HG02852 (cell line): ENCODE results near the gene PTPRF.

Experiments used
- ATAC-seq: cut with Tn5 transposase; IDR thresholded peaks from one replicate; pipeline ENCODE4 v1.9.1; 2021; ENCODE audit warnings: mild to moderate bottlenecking, moderate library complexity; ENCODE audit not compliant: unreplicated experiment

PTPRF gene

DNA sequence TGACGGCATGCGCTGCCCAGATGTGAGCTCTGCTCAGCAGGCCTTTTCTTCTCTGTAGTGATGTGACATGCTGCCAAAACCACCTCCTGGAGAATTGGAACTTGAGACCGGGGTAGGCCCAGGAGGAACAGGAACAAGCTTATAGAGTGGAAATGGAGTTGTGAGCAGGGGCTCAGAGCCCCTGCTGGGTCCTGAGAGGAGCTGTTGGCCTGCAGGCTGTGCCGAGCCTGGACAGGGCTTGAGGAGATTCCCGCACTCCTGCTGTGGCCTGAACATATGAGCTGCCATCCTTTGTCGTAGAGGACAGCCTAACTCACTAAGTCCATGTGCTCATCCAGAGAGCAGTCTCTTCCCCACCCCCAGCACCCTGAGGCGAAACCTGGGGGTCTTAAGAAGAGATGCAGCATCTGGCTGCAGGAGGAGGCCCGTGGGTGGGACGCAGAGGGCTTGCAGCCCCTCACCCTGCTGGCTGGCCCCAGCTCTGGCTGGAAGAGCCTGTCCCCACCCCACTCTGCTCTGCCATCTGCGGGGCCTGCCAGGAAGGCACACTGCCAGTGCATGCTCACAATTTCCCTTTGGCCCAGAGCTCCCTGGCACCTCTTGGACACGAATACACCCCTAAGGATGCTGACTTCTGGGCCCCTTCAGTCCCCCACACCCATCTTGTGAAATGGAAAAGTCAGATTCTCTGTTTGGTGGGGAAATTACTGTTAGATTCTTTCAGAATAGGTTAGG is 42.5 kb downstream of the PTPRF start:
- no peak for ATAC-seq

DNA sequence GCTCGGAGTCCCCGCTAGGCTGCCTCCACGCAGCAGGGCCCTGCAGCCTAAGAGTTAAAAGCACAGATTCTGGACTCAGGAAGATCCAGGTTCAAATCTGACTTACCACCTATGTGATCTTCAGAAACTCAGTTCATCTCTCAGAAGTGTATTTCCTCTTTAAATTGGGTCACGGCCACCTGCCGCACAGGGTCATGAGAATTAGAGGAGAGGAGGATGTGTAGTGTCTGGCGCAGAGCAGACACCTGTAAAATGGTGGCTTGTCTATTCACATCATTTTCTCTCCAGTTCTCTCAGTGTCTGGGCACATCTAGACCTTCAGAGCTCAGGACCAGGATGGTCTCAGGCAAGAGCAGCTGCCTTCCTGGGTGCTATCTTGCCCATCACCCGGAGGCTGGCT is 45.8 kb downstream of the PTPRF start:
- ATAC-seq, result no peak

DNA sequence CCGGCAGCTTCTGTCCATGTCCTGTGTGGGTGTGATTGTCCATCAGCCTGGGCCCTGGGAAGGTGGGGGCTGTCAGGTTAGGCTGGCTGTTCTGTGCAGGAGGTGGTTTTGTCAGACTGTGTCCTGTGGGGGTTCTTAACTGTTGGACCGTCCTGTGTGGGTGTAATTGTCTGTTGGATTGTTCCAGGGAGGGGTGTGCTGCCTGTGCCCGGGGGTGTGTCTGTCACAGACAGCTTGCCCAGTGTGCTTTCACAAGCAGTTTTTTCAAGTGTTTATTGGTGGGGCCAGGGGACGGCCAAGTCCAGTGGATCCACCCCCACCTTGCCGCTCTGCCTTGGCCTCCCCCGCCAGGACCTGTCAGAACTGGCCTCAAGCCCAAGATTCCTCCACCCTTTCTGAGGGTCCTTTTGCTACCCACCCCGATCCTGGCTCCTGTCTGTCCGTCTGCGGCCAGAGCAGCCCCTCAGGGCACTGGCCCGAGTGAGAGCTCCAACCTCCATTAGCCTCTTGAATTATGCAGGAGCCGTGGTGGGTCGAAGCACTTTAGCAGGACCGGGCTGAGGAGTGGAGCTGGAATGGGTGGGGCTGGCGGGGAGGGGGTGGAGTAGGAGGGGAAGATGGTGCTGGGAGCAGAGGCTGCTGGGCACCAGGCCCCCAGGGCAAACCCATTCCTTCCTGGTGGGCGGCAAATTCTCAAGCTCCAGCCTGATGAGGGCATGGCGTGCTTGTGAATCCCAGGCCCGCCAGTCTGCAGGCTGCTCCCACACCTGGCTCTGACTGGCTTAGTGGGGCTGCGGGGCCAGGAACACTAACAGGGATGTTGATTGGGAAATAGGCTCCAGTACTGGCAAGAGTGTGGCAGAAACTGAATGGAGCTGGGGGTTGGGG is 47.2 kb downstream of the PTPRF start:
- ATAC-seq, result no peak

DNA sequence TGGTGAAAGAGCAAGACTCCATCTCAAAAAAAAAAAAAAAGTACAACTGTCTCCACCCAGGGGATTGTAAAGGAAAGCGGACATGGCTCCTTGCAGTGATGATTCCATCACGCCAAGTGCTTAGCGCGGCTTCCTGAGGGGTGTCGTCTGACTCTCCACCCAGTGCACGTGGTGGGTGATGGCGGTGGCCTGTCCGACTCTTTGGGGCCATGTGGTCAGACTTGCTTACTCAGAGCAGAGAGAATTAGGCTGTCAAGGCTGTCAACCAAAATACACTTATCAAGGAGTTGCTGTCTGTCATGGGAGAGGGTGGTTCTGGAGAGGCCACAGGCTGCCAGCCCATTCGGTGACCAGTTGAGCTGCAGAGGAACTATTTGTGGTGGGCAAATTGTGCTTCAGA is 49.4 kb downstream of the PTPRF start:
- ATAC-seq, result no peak

DNA sequence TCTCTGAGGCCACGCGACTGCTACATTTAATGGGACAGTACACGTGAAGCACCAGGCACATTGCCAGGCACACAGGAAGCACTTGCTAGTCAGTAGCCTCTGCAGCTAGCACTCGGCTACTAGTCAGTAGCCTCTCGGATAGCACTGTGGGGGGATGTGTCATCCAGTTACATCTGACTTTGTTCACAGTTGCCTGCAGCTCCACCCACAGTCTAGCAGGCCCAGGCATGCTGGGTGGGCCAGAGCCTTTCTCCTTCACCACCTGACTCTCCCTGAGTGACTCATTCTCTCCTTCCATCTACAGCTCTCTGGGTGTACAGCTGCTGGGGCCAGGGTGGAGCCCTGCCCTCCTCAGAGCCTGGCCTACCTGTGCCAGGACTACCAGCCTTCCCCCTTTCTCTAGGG is 51.5 kb downstream of the PTPRF start:
- no peak for ATAC-seq

DNA sequence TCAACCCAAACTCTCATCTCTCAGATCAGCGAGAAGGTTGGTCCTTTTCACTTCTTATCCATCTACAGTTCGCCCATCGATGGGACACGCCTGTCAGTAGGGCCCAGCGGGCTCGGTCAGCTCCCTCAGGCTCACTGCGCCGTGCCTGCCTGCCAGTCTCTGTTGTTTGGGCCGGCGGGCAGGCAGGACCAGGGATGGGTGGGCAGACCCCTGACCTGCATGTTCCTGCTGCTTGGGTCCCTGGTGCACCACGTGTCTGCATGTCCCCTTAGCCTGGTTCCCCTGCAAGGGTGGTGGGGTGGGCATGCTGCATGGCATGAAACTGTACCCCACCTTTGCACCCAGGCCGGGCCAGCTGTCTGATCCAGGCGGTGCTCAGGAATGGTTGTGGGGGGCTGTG is 52.4 kb downstream of the PTPRF start:
- ATAC-seq, result no peak

DNA sequence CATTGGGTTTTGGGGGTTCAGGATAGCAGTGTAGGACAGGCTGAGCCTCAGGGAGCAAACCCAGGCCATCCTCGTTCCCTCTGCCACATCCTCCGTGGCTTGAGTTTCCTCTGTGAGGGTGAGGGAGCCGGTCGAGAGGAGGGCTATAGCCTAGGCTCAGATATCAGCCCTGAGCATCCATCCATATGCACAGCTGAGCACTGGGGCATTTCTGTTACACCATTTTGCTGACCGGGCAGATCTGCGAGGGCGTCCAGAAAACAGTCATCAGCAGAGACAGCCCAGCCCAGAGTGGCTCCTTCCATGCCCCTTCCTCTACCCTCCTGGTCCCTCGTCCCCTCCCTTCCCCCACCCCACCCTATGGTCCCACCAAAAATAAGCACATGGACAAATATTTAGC is 53.5 kb downstream of the PTPRF start:
- no peak for ATAC-seq

DNA sequence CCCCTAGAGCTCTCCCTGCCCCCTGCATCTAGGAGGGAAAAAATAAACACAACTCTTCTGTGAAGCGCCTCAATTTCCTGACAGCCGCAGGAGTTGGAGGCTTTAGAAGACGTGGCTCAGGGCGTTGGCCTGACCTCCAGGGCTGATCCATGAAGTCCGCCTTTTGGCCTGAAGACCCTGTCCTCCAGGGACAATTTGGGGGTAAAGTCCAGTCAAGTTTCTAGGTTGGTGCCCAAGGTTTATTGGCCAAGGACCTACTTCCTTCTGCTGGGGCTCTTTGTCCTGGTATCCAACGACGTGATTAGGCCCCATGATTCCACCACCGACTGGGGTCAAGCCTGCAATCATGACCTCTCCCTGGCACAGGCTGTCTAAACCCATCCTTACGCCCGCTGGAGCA is 54.9 kb downstream of the PTPRF start:
- no peak for ATAC-seq

DNA sequence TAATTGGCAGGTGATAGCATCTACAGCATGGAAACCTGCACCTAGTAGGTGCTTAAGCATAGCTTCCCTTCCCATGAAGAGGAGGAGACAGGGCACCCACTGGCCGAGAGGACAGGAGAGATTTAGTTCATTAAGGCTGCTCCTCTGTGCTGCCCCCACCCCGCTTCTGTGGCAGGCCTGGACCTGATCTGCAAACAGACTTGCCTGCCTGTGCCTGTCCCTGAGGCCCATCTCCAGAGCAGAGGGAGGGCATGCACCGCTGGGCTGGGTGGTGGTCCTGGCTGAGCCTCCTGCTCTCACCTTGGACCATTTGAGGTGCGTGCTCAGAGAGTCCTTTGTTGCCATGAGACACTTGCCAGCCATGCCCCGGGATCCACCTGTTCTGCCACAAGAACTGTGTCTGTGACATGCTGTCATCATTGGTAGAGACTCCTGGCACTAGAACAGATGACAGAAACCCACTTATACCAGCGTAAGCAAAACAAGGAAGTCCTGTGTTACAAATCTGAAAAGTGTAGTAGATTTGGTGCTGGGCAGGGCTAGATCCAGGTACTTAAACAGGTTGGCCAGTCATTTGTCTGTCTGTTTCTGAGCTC is 55.6 kb downstream of the PTPRF start:
- ATAC-seq, result no peak

DNA sequence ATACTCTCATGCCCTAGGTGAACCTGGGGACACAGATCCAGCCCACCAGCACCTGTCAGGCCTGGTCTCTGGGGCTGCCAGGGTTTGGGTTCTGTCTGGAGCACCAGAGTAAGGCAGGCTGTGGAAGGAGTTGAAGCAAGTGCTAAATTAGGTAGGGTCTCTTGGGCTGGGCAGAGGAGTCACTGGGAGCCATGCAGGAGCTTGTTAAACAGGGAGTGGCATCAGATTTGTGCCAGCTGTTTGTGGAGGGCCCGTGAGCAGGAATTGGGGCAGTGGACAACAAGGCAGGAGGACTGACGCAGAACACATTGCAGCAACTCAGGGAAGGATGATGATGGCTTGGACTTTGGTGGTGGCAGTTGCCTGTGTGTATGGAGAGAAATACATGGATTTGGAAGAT is 56.3 kb downstream of the PTPRF start:
- ATAC-seq, result no peak

DNA sequence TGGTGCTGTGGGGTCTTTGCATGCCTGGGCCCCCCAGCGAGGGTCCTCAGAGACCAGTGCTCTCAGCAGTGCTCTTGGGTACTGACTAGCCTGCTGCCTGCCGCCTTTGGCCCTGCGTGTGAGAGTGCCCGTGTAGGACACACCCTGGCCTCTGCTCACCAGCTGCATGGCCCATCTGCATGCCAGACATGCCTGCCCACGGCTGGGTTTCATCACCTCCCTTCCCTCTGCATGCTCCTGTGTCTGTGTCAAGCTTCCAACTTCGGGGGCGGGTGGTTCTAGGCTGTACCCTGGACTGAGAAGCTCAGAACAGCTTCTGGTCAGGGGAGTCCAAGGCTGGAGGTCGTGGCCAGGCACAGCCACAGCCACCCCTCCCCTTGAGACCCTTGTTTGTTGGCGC is 56.9 kb downstream of the PTPRF start:
- no peak for ATAC-seq

DNA sequence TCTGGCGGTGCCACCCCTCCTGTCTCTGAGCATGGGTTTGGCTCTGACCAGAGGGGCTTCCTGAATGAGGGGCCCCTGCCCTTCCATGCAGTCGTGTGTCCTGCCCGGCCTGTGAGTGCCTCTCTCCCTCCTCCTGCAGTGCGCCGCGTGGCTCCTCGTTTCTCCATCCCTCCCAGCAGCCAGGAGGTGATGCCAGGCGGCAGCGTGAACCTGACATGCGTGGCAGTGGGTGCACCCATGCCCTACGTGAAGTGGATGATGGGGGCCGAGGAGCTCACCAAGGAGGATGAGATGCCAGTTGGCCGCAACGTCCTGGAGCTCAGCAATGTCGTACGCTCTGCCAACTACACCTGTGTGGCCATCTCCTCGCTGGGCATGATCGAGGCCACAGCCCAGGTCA is 57.9 kb downstream of the PTPRF start:
- ATAC-seq, result no peak

DNA sequence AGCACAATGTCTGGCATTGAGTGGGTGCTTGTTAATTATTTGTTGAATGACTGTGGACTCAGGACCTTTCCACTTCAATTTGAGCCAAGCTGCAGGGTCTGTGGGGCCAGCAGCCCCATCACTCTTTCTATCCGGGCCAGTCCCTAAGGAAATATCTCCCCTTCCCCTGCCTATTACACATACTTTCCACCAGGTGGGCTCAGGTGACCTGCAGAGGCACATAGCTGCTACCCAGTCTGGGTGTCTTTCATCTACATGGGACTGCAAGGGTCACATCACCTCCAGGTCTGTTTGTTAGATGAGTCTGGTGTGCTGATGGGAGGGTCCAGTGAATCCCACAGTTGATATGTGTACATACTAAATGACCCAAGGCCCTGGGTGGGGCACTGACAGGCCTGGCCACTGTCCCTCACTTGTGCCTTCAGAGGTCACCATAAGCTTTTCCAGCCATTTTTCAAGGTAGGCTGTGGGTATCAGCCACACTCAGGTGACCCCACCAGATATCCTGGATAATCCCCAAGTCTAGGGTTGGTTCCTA is 59.8 kb downstream of the PTPRF start:
- no peak for ATAC-seq

DNA sequence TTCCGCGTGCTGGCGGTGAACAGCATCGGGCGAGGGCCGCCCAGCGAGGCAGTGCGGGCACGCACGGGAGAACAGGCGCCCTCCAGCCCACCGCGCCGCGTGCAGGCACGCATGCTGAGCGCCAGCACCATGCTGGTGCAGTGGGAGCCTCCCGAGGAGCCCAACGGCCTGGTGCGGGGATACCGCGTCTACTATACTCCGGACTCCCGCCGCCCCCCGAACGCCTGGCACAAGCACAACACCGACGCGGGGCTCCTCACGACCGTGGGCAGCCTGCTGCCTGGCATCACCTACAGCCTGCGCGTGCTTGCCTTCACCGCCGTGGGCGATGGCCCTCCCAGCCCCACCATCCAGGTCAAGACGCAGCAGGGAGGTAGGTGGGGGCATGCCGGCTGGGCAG is 60.5 kb downstream of the PTPRF start:
- ATAC-seq, result no peak

DNA sequence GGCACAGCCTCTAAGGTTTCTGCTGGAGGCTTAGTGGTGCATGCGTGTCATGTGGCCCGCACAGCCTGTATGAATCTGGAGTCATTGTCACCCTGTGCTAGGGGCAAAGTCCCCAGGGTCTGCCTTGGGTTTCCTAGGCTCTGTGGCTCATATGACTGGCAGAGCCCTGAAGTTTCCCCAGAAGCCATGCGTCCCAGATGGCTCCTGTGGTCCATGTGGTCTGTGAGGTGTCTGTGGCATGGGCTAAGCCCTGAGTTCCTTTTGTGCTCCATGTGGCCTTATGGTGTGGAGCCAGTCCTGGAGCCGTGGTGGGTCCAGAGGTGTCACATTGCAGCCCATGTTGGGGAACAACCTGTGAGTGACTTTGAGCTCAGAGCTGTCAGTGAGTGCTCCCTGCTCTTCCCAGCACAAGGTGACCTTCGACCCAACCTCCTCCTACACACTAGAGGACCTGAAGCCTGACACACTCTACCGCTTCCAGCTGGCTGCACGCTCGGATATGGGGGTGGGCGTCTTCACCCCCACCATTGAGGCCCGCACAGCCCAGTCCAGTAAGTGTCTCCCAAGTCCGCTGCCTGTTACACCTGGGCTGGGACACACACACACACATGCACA is 61.5 kb downstream of the PTPRF start:
- ATAC-seq, result no peak

DNA sequence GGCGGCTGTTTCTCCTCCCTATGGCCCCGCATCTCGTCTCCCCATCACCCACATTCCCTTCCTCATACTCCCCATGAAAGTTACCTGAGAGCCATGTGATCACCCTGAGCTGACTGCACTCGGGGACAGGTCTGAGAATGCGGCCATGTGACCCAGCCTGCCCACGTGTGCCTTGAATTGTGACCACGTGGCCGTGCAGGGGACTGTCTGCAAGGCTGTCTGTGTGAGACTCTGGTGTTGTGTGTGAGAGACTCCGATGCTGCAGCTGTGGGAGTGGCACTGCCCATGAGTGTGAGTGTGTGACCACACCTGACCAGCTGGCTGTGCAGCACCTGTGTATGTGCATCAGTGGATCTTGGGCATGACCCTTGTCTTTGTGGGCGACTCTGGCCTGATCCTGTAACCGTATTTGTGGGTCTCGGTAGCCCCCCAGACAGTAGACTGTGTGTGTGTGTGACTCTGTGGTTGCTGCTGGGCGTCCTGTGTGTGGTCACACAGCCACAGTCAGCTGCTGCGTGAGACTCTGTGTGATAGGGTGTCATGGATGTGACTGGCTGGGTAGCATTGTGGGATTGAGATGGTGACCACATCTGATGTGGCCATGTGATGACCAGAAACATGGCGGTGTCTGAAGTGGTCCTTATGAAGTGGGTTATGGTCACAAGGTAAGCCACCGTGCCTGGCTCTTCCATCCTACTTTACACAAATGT is 62.4 kb downstream of the PTPRF start:
- ATAC-seq, result no peak

DNA sequence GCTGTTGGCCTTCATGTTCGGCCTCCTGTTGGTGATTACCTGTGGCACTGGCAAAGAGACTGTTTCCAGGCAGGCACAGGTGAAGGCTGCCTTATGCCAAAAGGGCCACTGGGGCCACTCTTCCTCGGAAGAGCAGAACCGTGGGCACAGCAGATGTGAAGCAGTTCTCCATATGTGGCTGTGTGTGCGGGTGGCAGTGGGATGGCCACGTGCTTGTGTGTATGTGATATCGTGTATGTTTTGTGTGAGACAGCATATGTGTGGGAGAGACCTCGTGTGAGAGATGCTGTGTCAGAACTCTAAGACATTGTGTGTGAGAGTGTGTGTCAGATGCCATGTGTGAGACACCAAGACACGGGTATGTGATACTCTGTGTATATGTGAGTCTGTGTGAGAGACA is 65.9 kb downstream of the PTPRF start:
- no peak for ATAC-seq

DNA sequence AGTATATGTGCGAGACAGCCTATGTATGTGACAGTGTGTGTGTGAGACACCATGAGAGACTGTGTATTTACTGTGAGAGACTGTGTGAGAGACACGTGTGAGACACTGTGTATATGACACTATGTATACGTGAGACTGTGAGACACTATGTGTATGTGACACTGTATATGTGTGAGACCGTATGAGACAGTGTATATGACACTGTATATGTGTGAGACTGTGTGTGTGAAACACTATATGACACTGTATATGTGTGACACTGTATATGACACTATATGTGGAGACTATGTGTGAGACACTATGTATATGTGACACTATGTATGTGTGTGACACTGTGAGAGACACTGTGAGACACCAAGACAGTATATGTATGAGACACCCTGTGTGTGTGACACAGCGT is 66.3 kb downstream of the PTPRF start:
- no peak for ATAC-seq

DNA sequence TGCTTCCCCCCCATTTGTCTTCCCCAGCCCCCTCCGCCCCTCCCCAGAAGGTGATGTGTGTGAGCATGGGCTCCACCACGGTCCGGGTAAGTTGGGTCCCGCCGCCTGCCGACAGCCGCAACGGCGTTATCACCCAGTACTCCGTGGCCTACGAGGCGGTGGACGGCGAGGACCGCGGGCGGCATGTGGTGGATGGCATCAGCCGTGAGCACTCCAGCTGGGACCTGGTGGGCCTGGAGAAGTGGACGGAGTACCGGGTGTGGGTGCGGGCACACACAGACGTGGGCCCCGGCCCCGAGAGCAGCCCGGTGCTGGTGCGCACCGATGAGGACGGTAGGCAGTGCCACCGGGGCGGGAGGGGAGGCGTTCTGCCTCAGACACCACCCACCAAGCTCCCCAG is 67.0 kb downstream of the PTPRF start:
- ATAC-seq, result no peak

DNA sequence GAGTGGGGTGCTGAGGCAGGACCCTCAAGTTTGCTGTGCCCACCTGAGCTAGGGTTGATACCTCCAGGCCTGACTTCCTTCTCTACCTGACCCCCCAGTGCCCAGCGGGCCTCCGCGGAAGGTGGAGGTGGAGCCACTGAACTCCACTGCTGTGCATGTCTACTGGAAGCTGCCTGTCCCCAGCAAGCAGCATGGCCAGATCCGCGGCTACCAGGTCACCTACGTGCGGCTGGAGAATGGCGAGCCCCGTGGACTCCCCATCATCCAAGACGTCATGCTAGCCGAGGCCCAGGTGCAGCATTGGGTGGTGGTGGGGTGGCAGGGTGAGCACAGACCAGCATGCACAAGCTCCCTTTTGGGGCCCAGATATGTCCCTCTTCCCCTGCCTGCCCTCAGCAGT is 67.9 kb downstream of the PTPRF start:
- ATAC-seq, result no peak
